GM21381 (cell line): ENCODE data around the gene CR1L.
"Not testable (repeated sequence)": the region's sequence is repeated elsewhere in the genome, so short reads cannot be mapped to it uniquely, and the experiment has no call there.

Experiments
- ATAC-seq: cut with Tn5 transposase; IDR thresholded peaks from one replicate; pipeline ENCODE4 v1.9.1; 2021; ENCODE audit warnings: mild to moderate bottlenecking, moderate library complexity; ENCODE audit not compliant: unreplicated experiment

The CR1L gene

GRCh38 chr1:207645635-207646081 lies 725 bp downstream of the CR1L start:
- no peak for ATAC-seq

GRCh38 chr1:207646171-207646570 lies 1.2 kb downstream of the CR1L start:
- ATAC-seq = no peak

- no peak for ATAC-seq
Measured at GRCh38 chr1:207646944-207647579, 2.1 kb downstream of the CR1L start.

GRCh38 chr1:207647671-207648333 lies 2.9 kb downstream of the CR1L start:
- no peak for ATAC-seq

GRCh38 chr1:207648334-207649209 lies 3.6 kb downstream of the CR1L start:
- ATAC-seq = no peak

- no peak for ATAC-seq
Measured at GRCh38 chr1:207649210-207649753, 4.3 kb downstream of the CR1L start.

GRCh38 chr1:207649865-207650580 lies 5.1 kb downstream of the CR1L start:
- no peak for ATAC-seq

- ATAC-seq = no peak
Measured at GRCh38 chr1:207651583-207651982, 6.7 kb downstream of the CR1L start.

GRCh38 chr1:207654320-207654719 lies 9.4 kb downstream of the CR1L start:
- no peak for ATAC-seq

- ATAC-seq = no peak
Measured at GRCh38 chr1:207658408-207658807, 13.5 kb downstream of the CR1L start.

GRCh38 chr1:207658904-207659485 lies 14.1 kb downstream of the CR1L start:
- ATAC-seq = no peak

GRCh38 chr1:207659545-207660153 lies 14.7 kb downstream of the CR1L start:
- no peak for ATAC-seq

- ATAC-seq = not testable (repeated sequence)
Measured at GRCh38 chr1:207661420-207661819, 16.5 kb downstream of the CR1L start.

- ATAC-seq = no peak
Measured at GRCh38 chr1:207666342-207666741, 21.4 kb downstream of the CR1L start.

- ATAC-seq = no peak
Measured at GRCh38 chr1:207669528-207670009, 24.6 kb downstream of the CR1L start.

- ATAC-seq = no peak
Measured at GRCh38 chr1:207670192-207670591, 25.3 kb downstream of the CR1L start.

- ATAC-seq = no peak
Measured at GRCh38 chr1:207670997-207671396, 26.1 kb downstream of the CR1L start.

GRCh38 chr1:207672522-207673130 lies 27.7 kb downstream of the CR1L start:
- no peak for ATAC-seq

GRCh38 chr1:207673399-207673798 lies 28.5 kb downstream of the CR1L start:
- ATAC-seq = no peak
